HG03196 (cell line): ENCODE measurements around the gene NAA15.
"Not testable (repeated sequence)": the region's sequence is repeated elsewhere in the genome, so short reads cannot be mapped to it uniquely, and the experiment has no call there.

ENCODE experiments used
- ATAC-seq: cut with Tn5 transposase; IDR thresholded peaks from one replicate; pipeline ENCODE4 v1.9.1; 2021; ENCODE audit not compliant: unreplicated experiment

Gene NAA15

GRCh38 chr4:139337612-139338011, 36.3 kb downstream of the NAA15 start:
- no peak for ATAC-seq

DNA sequence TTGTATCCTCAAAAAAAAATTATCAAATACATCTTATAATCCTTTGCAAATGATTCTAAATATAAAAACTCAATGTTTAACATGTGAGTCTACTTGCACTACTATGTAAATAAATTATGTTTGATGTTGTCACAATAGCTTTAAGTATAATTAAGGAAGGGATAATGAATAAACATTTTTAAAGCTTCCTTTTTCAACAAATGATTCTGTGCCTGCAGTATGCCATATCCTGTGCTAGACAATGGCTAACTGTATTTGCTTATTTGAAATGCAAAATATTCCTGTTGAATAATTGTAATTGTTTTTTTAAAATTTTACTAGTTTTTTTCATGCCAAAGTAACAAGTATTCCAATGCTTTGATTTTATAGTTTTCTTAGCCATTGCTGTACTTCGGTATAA, 60.0 kb downstream of the NAA15 start:
- no peak for ATAC-seq

- ATAC-seq = no peak
These were observed 66.3 kb downstream of the NAA15 start for GRCh38 chr4:139367421-139368090.

DNA sequence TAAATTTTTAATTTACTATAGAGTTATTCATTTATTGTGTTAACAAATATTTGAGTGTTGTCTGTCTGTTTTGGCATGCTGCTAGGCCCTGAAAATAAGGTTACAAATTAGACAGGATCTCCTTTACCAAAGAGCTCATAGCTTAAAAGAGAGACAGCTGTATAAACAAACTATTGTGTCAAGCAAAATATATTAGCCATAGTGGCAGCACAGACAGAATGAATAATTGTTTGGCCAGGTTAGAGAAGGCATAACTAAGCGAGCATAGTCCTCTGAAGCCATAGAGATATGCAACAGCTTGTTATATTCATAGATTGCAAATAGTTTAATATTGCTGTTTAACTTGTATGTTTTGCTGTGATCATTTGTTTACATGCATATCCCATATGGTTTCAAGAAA, 67.7 kb downstream of the NAA15 start:
- ATAC-seq = no peak

- ATAC-seq = no peak
These were observed 72.9 kb downstream of the NAA15 start for GRCh38 chr4:139374251-139374650.

DNA sequence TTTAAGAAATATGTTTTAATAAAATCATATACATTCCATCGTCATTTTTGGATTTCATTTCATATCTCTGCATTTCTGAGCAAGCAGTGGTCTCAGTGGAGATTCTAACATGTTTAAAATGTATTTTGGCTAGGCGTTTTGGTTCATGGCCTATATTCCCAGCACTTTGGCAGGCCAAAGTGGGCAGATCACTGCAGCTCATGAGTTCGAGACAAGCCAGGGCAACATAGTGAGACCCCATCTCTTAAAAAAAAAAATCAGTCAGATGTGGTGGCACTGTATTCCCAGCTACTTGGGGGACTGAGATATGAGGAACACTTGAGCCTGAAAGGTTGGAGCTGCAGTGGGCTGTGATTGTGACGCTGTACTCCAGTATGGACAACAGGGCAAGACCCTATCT, 85.1 kb downstream of the NAA15 start:
- ATAC-seq = no peak

DNA sequence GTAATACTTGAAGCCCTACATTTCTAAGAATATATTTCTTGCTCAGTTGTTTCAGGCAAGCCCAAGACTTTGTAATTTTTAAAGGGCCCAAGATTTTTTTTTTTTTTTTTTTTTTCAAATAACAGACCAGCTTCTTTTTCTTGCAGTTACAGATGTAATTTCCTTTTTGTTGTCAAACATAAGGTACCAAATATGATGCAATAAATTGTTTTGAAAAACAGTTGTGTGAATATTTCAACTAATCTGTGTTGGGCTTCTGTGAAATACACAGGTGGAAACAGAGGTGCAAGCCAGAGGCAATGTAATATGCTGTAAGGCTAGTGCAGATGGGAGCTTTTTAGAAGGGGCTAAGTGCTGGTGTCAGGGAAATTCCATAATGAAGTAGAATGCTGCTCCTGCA, 87.8 kb downstream of the NAA15 start:
- no peak for ATAC-seq

DNA sequence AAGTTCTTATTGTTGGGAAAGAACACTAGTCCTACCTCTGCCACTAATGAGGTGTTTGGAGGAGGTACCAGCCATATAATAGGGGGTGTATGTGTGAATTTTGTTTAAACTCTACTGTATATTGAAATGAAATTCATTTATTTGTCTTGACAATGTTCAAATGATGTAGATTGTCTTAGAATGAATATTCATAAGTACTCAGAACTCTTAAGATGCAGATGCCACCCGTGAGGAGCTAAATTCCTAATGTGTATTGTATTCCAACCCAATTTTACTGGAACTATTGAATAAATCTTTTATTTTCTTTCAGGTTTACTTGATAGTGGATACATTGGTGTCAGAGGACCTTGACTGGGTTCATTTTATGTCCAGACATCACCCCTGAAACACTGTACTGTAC, 88.7 kb downstream of the NAA15 start:
- ATAC-seq = no peak

GRCh38 chr4:139391731-139392130, 90.4 kb downstream of the NAA15 start:
- no peak for ATAC-seq

DNA sequence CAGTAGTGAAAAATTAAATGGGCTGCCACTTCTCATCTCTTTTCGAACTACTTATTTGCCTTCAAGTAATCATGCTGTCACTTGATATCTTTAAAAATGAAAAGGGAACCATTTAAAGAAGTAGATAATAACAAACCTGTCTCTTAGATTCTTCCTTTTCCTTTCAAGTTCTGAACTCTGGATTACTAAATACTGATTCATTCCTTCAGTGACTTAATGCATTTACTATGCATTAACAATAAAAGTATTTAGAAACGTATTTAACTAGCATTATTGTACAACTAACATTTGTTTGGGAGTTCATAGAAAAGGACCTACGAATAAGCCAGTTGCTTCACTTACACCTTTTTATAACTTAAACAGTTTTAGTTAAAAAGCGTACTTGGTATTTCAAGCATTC, 91.5 kb downstream of the NAA15 start:
- no peak for ATAC-seq

DNA sequence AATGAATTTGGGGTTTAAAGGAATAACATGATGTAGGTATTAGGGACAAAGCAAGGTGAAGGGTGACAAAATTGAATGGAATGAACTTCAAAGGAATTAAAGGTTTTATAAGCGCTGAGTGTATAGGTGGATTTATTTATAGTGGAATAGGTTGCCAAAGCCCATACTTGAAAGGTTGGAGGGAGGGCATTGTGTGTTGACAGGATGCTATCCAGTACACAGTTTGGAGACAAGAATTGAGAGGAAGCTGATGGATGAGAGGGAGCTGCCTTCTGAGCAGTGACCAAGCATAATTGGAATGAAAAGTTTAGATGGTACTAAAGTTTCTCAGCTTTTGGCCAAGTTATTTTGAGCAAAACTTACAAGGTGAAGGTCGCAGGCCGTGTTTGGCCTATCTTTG, 100.1 kb downstream of the NAA15 start:
- no peak for ATAC-seq

GRCh38 chr4:139402436-139402835, 101.1 kb downstream of the NAA15 start:
- no peak for ATAC-seq

DNA sequence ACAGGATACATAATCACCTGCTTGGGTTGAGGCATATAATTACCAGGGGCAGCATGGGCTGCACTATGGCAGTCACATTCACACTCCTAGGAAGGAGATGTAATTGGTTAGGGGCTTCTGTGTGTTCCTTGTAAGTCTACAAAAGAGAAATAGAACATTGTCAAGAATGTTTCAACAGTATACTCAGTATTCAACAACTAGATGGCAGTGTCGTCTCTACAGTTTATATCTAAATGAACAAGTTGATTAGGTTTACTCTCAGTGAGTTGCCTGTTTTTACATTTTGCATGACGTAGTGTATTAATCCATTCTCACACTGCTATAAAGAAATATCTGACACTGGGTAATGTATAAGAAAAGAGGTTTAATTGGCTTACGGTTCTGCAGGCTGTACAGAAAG, 102.2 kb downstream of the NAA15 start:
- ATAC-seq = no peak

DNA sequence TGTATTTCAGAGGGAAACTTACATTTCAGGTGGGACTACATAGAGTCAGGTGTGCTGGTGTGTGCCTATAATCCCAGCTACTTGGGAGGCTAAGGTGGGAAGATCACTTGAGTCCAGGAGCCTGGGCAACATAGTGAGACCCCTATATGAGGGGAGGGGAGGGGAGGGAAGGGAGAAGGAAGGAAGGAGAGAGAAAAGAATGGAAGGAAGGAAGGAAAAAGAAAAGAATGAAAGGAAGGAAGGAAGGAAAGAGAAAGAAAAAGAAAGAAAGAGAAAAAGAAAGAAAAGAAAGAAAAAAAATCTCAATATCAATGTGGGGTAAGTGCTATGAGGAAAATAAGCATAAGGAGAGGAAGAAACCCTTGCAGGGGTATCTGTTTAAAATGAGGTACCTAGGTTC, 109.0 kb downstream of the NAA15 start:
- no peak for ATAC-seq

DNA sequence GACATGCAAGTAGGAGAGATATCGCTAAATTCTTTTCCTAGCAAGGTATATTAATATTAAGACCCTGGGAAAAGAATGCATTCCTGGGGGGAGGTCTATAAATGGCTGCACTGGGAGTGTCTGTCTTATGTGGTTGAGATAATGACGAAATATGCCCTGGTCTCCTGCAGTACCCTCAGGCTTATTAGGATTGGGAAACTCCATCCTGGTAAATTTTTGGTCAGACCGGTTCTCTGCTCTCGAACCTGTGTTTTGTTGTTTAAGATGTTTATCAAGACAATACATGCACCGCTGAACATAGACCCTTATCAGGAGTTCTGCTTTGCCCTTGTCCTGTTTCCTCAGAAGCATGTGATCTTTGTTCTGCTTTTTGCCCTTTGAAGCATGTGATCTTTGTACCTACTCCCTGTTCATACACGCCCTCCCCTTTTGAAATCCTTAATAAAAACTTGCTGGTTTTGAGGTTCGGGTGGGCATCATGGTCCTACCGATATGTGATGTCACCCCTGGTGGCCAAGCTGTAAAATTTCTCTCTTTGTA, 113.4 kb downstream of the NAA15 start:
- not testable (repeated sequence) for ATAC-seq

GRCh38 chr4:139416073-139416673, 114.9 kb downstream of the NAA15 start:
- no peak for ATAC-seq

GRCh38 chr4:139419388-139419914, 118.1 kb downstream of the NAA15 start:
- ATAC-seq = peak; percentile 80

GRCh38 chr4:139420652-139421051, 119.3 kb downstream of the NAA15 start:
- no peak for ATAC-seq

DNA sequence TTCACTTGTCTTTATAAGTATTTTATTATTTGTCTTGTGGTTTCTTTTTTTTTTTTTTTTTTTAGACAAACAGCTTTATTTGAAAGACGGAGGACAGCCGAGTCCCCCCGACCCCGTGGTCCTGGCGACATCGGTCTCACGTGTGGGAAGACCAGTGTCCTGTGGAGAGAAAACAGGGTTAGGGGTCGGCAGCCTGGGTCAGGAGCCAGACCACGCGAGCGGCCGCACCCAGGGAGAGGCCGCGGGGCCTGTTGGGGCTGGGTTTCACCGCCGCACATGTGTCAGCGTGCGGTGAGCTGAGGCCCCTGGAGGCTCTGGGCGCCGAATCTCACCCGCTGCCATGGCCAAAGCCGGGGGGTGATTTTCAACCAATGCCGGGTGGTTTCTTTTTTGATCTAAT, 134.8 kb downstream of the NAA15 start:
- ATAC-seq = no peak

DNA sequence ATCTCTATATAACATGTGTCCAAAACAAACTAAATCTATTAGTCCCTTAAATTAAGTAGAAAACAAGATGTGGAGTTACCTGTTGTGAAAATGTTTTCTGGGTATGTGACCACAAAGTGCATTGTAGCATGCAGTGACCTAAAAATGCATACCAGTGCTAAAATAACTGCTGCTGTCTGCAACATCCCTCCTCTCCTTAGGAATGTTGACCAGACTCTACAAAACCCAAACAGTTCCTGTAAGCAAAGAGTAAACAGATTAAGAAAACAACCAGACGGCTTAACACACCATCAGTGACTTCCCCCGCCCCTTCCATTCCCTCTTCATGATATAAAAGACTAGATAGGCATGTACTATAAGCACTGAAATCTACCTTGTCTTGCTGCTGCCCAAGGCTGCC, 136.8 kb downstream of the NAA15 start:
- ATAC-seq = no peak

GRCh38 chr4:139441029-139441428, 139.7 kb downstream of the NAA15 start:
- no peak for ATAC-seq

DNA sequence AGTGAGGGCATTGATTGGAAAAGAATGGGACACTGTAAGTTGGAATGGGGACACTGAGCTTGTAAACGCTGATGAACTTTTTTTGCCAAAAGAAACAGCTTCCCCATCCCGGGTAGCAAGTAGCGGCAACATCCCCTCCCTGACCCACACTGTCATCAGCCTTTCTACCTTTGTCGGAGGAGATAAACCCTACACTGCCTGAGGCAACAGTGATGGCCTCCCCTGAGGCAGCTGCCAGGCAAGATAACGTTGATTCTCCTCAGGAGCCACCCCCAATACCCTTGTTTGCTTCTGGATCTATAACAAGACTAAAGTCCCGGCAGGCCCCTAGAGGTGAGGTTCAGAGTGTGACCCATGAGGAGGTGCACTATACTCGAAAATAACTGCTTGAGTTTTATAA, 142.4 kb downstream of the NAA15 start:
- no peak for ATAC-seq

GRCh38 chr4:139444881-139445280, 143.6 kb downstream of the NAA15 start:
- ATAC-seq = not testable (repeated sequence)
